ENCODE measurements around the gene TMSB15B. TPM values are rescaled to one million over a fixed set of nuclear protein-coding genes. Genes with fewer than 3 reads are reported as not detected.
A peak's percentile ranks its signal among the peaks of the same experiment; 100 is the strongest.

The TMSB15B gene
- total RNA-seq, 1 experiment from 2014 or later: 0.39 TPM

DNA sequence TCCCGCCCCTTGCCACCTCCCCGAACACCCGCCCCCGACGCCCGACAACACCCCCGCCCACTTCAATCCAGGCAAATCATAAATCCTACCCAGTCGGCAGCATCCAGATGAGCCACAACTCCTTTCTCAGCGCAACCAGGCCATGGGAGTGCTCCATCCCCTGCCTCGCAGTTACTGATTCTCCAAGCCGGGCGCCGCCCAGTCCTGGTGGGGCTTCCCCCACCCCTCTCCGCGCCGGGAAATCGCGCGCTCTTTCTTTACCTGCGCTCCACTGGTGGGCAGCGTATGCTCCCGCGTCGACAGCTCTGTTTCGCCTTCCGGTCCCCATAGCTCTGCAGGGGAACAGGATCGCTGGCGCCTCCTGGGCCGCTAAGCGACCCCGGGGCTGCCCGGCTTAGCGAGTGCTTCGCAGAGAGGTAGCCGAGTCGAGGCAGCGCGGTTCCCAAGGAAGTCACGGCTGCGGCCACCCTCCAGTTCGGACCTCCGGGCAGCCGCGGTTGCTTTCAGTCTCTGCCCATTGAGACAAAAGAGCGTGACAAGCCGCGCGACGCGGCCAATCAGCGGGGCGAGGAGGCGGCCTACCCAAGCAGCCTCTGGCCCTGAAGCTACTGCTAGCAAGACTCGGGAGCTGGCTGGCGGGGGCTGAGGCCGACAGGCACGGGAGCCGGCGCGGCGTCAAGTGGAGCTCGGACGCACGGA is 43.7 kb upstream of the TMSB15B start:
- Histone ChIP-seq H3K4me1 (ENCODE audit: control insufficient read depth in 1 of 2, insufficient read depth in 2 of 2, low read length in 2 of 2) (peaks cover 0 to 3% of the 10 kb centered on the region in 2 experiments; a peak in 1 of 4 replicates), H3K79me2 (ENCODE audit: insufficient read depth, low read length) (no peaks in the 10 kb centered on the region), H3K4me2 (ENCODE audit: low read length) (peak overlapping the region; percentile 82), H3K36me3 (ENCODE audit: control insufficient read depth in 1 of 2, insufficient read depth in 2 of 2, low read length in 2 of 2) (no peaks in the 10 kb centered on the region), H3K27me3 (ENCODE audit: insufficient read depth, low read length) (no peaks in the 10 kb centered on the region), H4K20me1 (ENCODE audit: insufficient read depth) (no peaks in the 10 kb centered on the region), H3K9me3 (ENCODE audit: control insufficient read depth in 1 of 2, insufficient read depth in 1 of 2, low read depth in 1 of 2, low read length in 2 of 2) (no peaks in the 10 kb centered on the region), H3K27ac (ENCODE audit: low read depth, low read length) (peak overlapping the region; percentile 43; the same call in 1 of the 2 replicates), H3K9ac (ENCODE audit: low read length) (peak overlapping the region; percentile 52), H3K4me3 (replicated peaks in 1 of 2; ENCODE audit: low read depth in 1 of 2, low read length in 2 of 2) (peak overlapping the region; percentile 47 to 60), H3K9me2 (ENCODE audit: insufficient read depth) (no peaks in the 10 kb centered on the region), H2AFZ (ENCODE audit: low read depth, low read length, poor library complexity, severe bottlenecking) (peak overlapping the region; percentile 74)
- DNase-seq (ENCODE audit: low read depth, low spot score) (no peak), ATAC-seq (peak; percentile 83)
- RAD21 ChIA-PET (ENCODE audit: low non-redundant PET in 1 of 2, low total read pairs in 2 of 2, uncharacterized antibody in 2 of 2, unreplicated experiment in 2 of 2): no interaction called here
- BruUV-seq (replicated peaks): TSS peak; percentile 46
- CTCF ChIA-PET: interaction anchor here (1.0 to 1.7 kb wide), 3 partner anchors 14 to 74 kb away, joined by 3 to 8 read pairs (median 6); no protein-coding TSS in a partner anchor
- TF ChIP-seq ELF1 (IDR thresholded peaks at IDR 0.05; ENCODE audit: borderline replicate concordance, low read depth) (no peak), TCF7L2 (IDR thresholded peaks at IDR 0.05; ENCODE audit: borderline replicate concordance, extremely low read depth, insufficient read depth, insufficient read length) (peak; percentile 13), FOSL1 (IDR thresholded peaks at IDR 0.05; ENCODE audit: low read depth) (no peak), POLR2AphosphoS5 (IDR thresholded peaks at IDR 0.05; ENCODE audit: low read depth, low read length) (no peak), RAD21 (IDR thresholded peaks at IDR 0.05; ENCODE audit: low read depth) (no peak), JUND (IDR thresholded peaks at IDR 0.05) (no peak), EZH2 (IDR thresholded peaks at IDR 0.05) (no peak), ZBTB33 (IDR thresholded peaks at IDR 0.05; ENCODE audit: extremely low read depth, insufficient replicate concordance, low read length) (no peak), REST (IDR thresholded peaks at IDR 0.05; ENCODE audit: low read depth) (no peak), EGR1 (IDR thresholded peaks at IDR 0.05; ENCODE audit: low read depth) (no peak), SRF (IDR thresholded peaks at IDR 0.05; ENCODE audit: low read depth) (no peak), YY1 (IDR thresholded peaks at IDR 0.05; ENCODE audit: extremely low read depth, insufficient replicate concordance, low read depth, low read length) (no peak), SP1 (IDR thresholded peaks at IDR 0.05; ENCODE audit: low read depth) (no peak), EZH2phosphoT487 (IDR thresholded peaks at IDR 0.05; ENCODE audit: borderline replicate concordance) (no peak), ZFX (IDR thresholded peaks at IDR 0.05) (peak; percentile 27; the same call in 1 of the 2 replicates)
- TF ChIP-seq, protein P1, sequence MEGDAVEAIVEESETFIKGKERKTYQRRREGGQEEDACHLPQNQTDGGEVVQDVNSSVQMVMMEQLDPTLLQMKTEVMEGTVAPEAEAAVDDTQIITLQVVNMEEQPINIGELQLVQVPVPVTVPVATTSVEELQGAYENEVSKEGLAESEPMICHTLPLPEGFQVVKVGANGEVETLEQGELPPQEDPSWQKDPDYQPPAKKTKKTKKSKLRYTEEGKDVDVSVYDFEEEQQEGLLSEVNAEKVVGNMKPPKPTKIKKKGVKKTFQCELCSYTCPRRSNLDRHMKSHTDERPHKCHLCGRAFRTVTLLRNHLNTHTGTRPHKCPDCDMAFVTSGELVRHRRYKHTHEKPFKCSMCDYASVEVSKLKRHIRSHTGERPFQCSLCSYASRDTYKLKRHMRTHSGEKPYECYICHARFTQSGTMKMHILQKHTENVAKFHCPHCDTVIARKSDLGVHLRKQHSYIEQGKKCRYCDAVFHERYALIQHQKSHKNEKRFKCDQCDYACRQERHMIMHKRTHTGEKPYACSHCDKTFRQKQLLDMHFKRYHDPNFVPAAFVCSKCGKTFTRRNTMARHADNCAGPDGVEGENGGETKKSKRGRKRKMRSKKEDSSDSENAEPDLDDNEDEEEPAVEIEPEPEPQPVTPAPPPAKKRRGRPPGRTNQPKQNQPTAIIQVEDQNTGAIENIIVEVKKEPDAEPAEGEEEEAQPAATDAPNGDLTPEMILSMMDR (IDR thresholded peaks at IDR 0.05 in 2 of 3, conservative IDR thresholded peaks at IDR 0.05 in 1 of 3; ENCODE audit: borderline replicate concordance in 1 of 3, insufficient read depth in 1 of 3, low read depth in 2 of 3, low read length in 2 of 3): no peak
- TF ChIP-seq, protein P2, sequence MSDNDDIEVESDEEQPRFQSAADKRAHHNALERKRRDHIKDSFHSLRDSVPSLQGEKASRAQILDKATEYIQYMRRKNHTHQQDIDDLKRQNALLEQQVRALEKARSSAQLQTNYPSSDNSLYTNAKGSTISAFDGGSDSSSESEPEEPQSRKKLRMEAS (IDR thresholded peaks at IDR 0.05): no peak; the same call in 1 of the 2 replicates
- TF ChIP-seq, protein P3, sequence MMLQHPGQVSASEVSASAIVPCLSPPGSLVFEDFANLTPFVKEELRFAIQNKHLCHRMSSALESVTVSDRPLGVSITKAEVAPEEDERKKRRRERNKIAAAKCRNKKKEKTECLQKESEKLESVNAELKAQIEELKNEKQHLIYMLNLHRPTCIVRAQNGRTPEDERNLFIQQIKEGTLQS (IDR thresholded peaks at IDR 0.05): no peak
- intact Hi-C loops (cut with micrococcal nuclease): no loop called here
- POLR2A ChIA-PET: interaction anchor here (1.0 kb wide), 1 partner anchor 14 kb away, joined by 4 read pairs; no protein-coding TSS in a partner anchor

Measured in HCT116 (cell line).